Stimulated activated CD8-positive, alpha-beta memory T cell treated with anti-CD3 and anti-CD28 coated beads, Interleukin-7, amount 100 ng/mL, for 48 hours (primary cell): ENCODE data around the gene PDZK1.
"Not testable (repeated sequence)": the region's sequence is repeated elsewhere in the genome, so short reads cannot be mapped to it uniquely, and the experiment has no call there.

Experiments
- DNase-seq, 2 donors: peaks; one replicate each; pipeline ENCODE4 v3.0.0-alpha.2; 2020; ENCODE audit warnings: low read depth in 1 of 2; ENCODE audit errors: extremely low read depth in 1 of 2

PDZK1 gene

DNA sequence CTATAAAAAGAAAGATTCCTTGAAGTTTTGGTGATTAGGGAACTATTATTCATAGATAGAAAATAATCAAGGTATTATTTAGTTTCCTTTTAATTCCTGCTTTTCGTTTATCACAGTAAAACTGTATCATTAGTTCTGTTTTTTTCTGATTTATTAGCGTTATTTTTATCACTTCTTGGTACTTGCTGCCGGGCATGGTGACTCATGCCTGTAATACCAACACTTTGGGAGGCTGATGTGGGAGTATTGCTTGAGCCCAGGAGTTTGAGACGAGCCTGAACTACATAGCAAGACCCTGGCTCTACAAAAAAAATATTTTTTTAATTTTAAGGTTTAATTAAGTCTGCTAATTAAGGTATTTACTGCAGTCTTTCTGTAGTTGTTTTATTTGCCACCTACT lies 42.2 kb downstream of the PDZK1 start:
- not testable (repeated sequence) for DNase-seq

DNA sequence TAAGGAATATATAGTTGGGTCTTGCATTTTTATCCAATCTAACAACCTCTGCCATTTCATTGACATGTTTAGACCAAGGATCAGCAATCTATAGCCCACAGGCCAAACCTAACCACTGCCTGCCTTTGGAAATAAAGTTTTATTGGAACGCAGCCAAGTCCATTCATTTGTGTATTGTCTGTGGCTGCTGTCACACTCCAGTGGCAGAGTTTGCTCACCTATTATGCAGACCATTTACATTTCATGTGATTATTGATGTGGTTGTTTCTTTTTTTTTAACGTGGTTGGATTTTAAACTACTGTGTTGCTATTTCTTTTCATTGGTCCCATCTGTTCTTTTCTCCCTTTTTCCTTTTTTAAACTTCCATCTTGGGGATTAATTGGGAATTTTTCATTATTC lies 44.7 kb downstream of the PDZK1 start:
- DNase-seq = not testable (repeated sequence)

DNA sequence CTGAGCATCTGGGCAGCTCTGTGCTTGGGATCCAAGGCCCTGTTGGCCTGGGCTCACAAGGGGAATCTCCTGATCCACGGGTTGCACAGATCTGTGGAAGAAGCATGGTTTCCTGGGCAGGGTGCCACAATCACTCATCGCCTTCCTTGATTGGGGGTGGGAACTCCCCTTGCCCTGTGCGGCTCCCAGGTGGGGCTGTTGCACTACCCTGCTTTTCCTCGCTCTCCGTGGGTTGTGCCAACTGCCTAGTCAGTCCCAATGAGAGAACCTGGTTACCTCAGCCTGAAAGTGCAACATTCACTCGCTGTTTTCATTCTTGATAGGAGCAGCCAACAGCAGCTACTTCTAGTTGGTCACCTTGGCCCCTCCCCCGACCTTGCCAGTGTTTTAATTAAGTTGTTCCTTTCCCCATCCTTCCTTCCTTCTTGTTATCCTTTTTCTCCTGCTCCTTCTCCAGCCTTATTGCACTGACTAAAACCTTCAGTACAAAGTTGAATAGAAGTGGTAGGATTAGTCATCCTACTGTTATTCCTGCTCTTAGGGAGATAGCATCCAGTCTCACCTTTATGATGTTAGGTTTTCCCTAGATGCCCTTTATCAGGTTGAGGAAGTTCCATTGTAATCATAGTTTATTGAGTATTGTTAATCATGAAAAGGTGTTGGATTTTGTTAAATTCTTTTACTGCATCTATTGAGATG lies 50.8 kb downstream of the PDZK1 start:
- DNase-seq = not testable (repeated sequence)

DNA sequence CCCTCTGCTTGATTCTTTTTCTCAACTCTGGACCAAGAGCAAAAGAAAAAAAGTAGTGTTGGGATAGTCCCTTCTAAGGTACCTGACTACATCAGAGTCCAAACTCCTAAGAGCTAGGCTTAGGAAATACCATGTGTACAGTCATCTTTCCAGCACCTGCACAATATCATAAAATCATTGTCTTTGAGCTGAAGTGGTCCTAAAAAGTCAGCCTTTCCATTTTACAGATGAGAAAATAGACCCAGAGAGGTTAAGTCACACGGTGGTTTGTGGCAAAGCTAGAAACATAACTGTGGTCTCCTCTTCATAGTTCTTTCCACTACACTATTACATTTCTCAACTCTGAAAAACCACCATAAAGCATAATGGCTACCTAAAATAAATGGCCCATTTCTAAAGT lies 63.2 kb downstream of the PDZK1 start:
- not testable (repeated sequence) for DNase-seq

DNA sequence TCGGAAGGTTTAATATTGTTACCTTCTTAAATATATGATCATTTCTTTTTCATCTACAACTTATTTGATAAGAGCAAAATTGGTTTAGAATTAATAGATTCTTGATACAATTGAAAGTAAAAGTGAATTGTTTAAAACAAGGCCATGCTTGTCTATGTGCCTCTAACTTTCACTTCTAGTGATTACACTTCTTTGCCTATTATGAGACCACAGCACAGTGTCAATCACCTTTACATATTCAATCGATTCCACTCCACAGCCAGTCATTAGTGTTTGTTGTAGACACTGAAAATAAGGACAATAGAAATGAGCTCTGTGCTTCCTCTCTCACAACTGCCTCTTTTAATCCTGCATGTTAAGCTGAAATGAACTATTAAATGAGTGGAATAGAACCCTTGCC lies 65.3 kb downstream of the PDZK1 start:
- DNase-seq = not testable (repeated sequence)

DNA sequence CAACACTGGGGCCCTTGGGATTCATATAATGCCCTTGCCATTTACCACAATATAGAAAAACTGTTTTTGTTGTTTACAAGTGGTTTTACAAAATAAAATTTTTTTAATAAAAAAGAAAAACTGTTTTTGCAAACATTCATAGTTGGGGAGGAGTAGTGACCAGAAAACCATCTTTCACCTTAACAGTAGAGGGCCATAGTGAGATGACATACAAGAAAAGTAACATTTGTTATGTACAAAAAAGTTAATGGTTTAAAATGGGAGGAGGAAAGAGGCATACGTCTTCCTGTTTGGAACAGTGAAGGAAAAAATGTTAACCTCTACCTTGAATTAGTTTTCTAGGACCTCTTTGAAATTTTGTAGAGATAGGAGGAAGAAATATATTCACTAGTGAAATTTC lies 70.9 kb downstream of the PDZK1 start:
- not testable (repeated sequence) for DNase-seq

DNA sequence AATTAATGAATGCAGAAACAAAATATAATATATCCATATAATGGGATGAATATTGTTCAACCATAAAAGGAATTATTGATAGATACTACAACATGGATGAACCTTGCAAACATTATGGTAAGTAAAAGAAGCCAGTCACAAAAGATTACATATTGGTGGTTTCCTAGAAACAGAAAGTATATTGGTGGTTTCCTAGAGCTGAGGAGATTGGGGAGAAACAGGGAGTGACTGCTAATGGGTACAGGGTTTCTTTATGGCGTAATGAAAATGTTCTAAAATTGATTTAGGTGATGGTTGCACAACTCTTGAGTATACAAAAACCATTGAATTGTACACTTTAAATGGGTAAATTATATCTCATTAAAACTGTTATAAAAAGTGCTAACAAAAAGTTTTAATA lies 85.0 kb downstream of the PDZK1 start:
- not testable (repeated sequence) for DNase-seq
